H9 (cell line): ENCODE measurements around the gene FGF22. TPM values are rescaled to one million over a fixed set of nuclear protein-coding genes. Genes with fewer than 3 reads are reported as not detected.
A peak's percentile ranks its signal among the peaks of the same experiment; 100 is the strongest.

Source experiments
- DNase-seq: peaks from one replicate; pipeline ENCODE4 v3.0.0-alpha.2; 2017
- H2AFZ ChIP-seq: one replicate; pipeline ENCODE4 v1.6.1; 2013; ENCODE audit warnings: mild to moderate bottlenecking, low read length, control low read depth, moderate library complexity
- H2AK5ac ChIP-seq: 2 replicates; pipeline ENCODE4 v1.6.1; 2013; ENCODE audit warnings: low read length, control low read depth, mixed read lengths; ENCODE audit not compliant: insufficient read length
- H2BK120ac ChIP-seq: one replicate; pipeline ENCODE4 v1.6.1; 2013; ENCODE audit warnings: low read depth, mild to moderate bottlenecking, low read length, control low read depth, inconsistent platforms; ENCODE audit not compliant: poor library complexity, severe bottlenecking
- H2BK12ac ChIP-seq: 2 replicates; pipeline ENCODE4 v1.6.1; 2013; ENCODE audit warnings: low read length, control low read depth, mixed read lengths, low read depth; ENCODE audit not compliant: insufficient read length
- H2BK15ac ChIP-seq: 2 replicates; pipeline ENCODE4 v1.6.1; 2013; ENCODE audit warnings: low read depth, low read length, control low read depth
- H2BK20ac ChIP-seq: one replicate; pipeline ENCODE4 v1.6.1; 2013; ENCODE audit warnings: low read depth, mild to moderate bottlenecking, low read length, control low read depth, inconsistent platforms; ENCODE audit not compliant: poor library complexity, severe bottlenecking
- H2BK5ac ChIP-seq: 2 replicates; pipeline ENCODE4 v1.6.1; 2013; ENCODE audit warnings: low read length, control low read depth, mixed read lengths; ENCODE audit not compliant: insufficient read length
- H3K14ac ChIP-seq: 2 replicates; pipeline ENCODE4 v1.6.1; 2013; ENCODE audit warnings: low read length, control low read depth; ENCODE audit not compliant: insufficient read depth
- H3K18ac ChIP-seq: 2 replicates; pipeline ENCODE4 v1.6.1; 2013; ENCODE audit warnings: low read depth, mild to moderate bottlenecking, mixed read lengths, low read length, control low read depth; ENCODE audit not compliant: insufficient read length
- H3K23ac ChIP-seq: 2 replicates; pipeline ENCODE4 v1.6.1; 2013; ENCODE audit warnings: low read length, control low read depth, mixed read lengths, low read depth; ENCODE audit not compliant: insufficient read length
- H3K23me2 ChIP-seq: 2 replicates; pipeline ENCODE4 v1.6.1; 2013; ENCODE audit warnings: low read depth, mild to moderate bottlenecking, mixed read lengths, low read length, control low read depth; ENCODE audit not compliant: insufficient read length, poor library complexity, severe bottlenecking
- H3K27ac ChIP-seq: 2 replicates; pipeline ENCODE4 v1.5.1; 2013; ENCODE audit warnings: low read length, control low read depth, mixed read lengths, low read depth; ENCODE audit not compliant: insufficient read length
- H3K27me3 ChIP-seq: 2 replicates; pipeline ENCODE4 v1.6.1; 2013; ENCODE audit warnings: low read length, control low read depth, inconsistent platforms; ENCODE audit not compliant: insufficient read depth
- H3K4ac ChIP-seq: 2 replicates; pipeline ENCODE4 v1.6.1; 2013; ENCODE audit warnings: low read depth, mild to moderate bottlenecking, control low read depth, inconsistent platforms, low read length, moderate library complexity
- H3K4me1 ChIP-seq: 2 replicates; pipeline ENCODE4 v1.6.1; 2013; ENCODE audit warnings: low read length, control low read depth, inconsistent platforms; ENCODE audit not compliant: insufficient read depth
- H3K4me2 ChIP-seq: 2 replicates; pipeline ENCODE4 v1.6.1; 2013; ENCODE audit warnings: low read length, control low read depth, mixed read lengths; ENCODE audit not compliant: insufficient read length, insufficient read depth
- H3K56ac ChIP-seq: 2 replicates; pipeline ENCODE4 v1.6.1; 2013; ENCODE audit warnings: low read depth, mild to moderate bottlenecking, mixed read lengths, low read length, control low read depth; ENCODE audit not compliant: insufficient read length
- H3K79me1 ChIP-seq: 2 replicates; pipeline ENCODE4 v1.6.1; 2013; ENCODE audit warnings: low read depth, mild to moderate bottlenecking, moderate library complexity, low read length, control low read depth, inconsistent platforms; ENCODE audit not compliant: insufficient read depth, poor library complexity, severe bottlenecking
- H3K79me2 ChIP-seq: 2 replicates; pipeline ENCODE4 v1.6.1; 2013; ENCODE audit warnings: low read length, control low read depth, inconsistent platforms; ENCODE audit not compliant: insufficient read depth
- H3K9ac ChIP-seq: 2 replicates; pipeline ENCODE4 v1.6.1; 2013; ENCODE audit warnings: low read length, control low read depth, mixed read lengths; ENCODE audit not compliant: insufficient read length; ENCODE audit errors: extremely low read depth
- H3K9me3 ChIP-seq: one replicate; pipeline ENCODE4 v1.6.1; 2013; ENCODE audit warnings: low read depth, low read length, inconsistent platforms; ENCODE audit not compliant: control insufficient read depth
- H3T11ph ChIP-seq: one replicate; pipeline ENCODE4 v1.6.1; 2013; ENCODE audit warnings: mild to moderate bottlenecking, low read length, control low read depth, inconsistent platforms
- H4K20me1 ChIP-seq: one replicate; pipeline ENCODE4 v1.6.1; 2013; ENCODE audit not compliant: control insufficient read depth, insufficient read length, insufficient read depth
- H4K5ac ChIP-seq: 2 replicates; pipeline ENCODE4 v1.6.1; 2013; ENCODE audit warnings: low read depth, mild to moderate bottlenecking, mixed read lengths, low read length, control low read depth; ENCODE audit not compliant: insufficient read length
- H4K8ac ChIP-seq: replicated peaks from 2 replicates; pipeline ENCODE4 v1.6.1; 2013; ENCODE audit warnings: low read length, control low read depth, mixed read lengths, low read depth; ENCODE audit not compliant: insufficient read length
- H4K91ac ChIP-seq: 2 replicates; pipeline ENCODE4 v1.6.1; 2013; ENCODE audit warnings: low read depth, mild to moderate bottlenecking, moderate library complexity, mixed read lengths, low read length, control low read depth; ENCODE audit not compliant: insufficient read length
- H3K27ac Mint-ChIP-seq, 3 experiments: 2 replicates in 2 of 3; 3 replicates in 1 of 3; pipeline ENCODE4 v1.8.0; 2020 to 2021; ENCODE audit warnings: mixed read lengths in 3 of 3, mild to moderate bottlenecking in 1 of 3, moderate library complexity in 1 of 3
- H3K27me3 Mint-ChIP-seq: 2 replicates; pipeline ENCODE4 v1.8.0; 2021; ENCODE audit warnings: low read depth, mild to moderate bottlenecking, moderate library complexity, mixed read lengths
- H3K36me3 Mint-ChIP-seq, 3 experiments: 2 replicates in 2 of 3; 3 replicates in 1 of 3; pipeline ENCODE4 v1.8.0; 2020 to 2021; ENCODE audit warnings: low read depth in 3 of 3, mixed read lengths in 3 of 3; ENCODE audit not compliant: insufficient read depth in 1 of 3
- H3K4me1 Mint-ChIP-seq, 2 experiments: 2 replicates each; pipeline ENCODE4 v1.8.0; 2020; ENCODE audit warnings: mixed read lengths in 2 of 2
- H3K4me3 Mint-ChIP-seq, 2 experiments: 2 replicates in 1 of 2; 3 replicates in 1 of 2; pipeline ENCODE4 v1.8.0; 2020 to 2021; ENCODE audit warnings: mild to moderate bottlenecking in 2 of 2, mixed read lengths in 2 of 2, moderate library complexity in 1 of 2
- H3K9me3 Mint-ChIP-seq, 2 experiments: 2 replicates in 1 of 2; 3 replicates in 1 of 2; pipeline ENCODE4 v1.8.0; 2020; ENCODE audit warnings: mild to moderate bottlenecking in 2 of 2, mixed read lengths in 2 of 2, moderate library complexity in 1 of 2
- CTCF ChIP-seq: fragments of 200-600 bp; sonication (generic); conservative IDR thresholded peaks from 3 replicates; pipeline ENCODE4 v1.8.0; 2021; ENCODE audit warnings: antibody characterized with exemption, mild to moderate bottlenecking
- WGBS: extraction: QIAGEN DNeasy Blood & Tissue Kit; methylation state at CpG from one replicate; pipeline ENCODE4 v1.1.7; 2013; ENCODE audit warnings: missing lambda C conversion rate, low lambda C conversion rate, mixed read lengths; ENCODE audit not compliant: insufficient read length; ENCODE audit errors: extremely low coverage; 5-methylcytosine and 5-hydroxymethylcytosine counted together
- total RNA-seq: library from RNA; stranded (reverse); gene quantifications from 2 replicates; pipeline ENCODE4 v1.2.1, GENCODE V29; 2021

Gene FGF22
- total RNA-seq, 1 experiment from 2014 or later, result 0.72 TPM

GRCh38 chr19:679418-680286 lies 40.0 kb downstream of the FGF22 start:
- Histone ChIP-seq H2BK12ac (no peak overlapping the region), H3K4me1 (no peaks in the 10 kb centered on the region), H3K14ac (peak overlapping the region; percentile 56; the same call in 1 of the 2 replicates), H2BK20ac (no peak overlapping the region), H4K91ac (no peak overlapping the region), H3K56ac (no peak overlapping the region), H3K79me2 (no peaks in the 10 kb centered on the region), H3K23ac (no peak overlapping the region), H4K20me1 (no peaks in the 10 kb centered on the region), H2BK15ac (no peak overlapping the region), H3K9ac (no peak overlapping the region), H2AFZ (no peak overlapping the region), H3K18ac (no peak overlapping the region), H2BK120ac (no peak overlapping the region), H3K4me2 (peak overlapping the region; percentile 49), H3K27ac (no peak overlapping the region), H3K9me3 (no peaks in the 10 kb centered on the region), H3K79me1 (no peaks in the 10 kb centered on the region), H3K4ac (no peak overlapping the region), H3T11ph (no peak overlapping the region), H2BK5ac (no peak overlapping the region), H4K8ac (no peak overlapping the region), H4K5ac (no peak overlapping the region), H3K23me2 (peaks cover 8% of the 10 kb centered on the region), H2AK5ac (no peak overlapping the region), H3K27me3 (no peaks in the 10 kb centered on the region; the same call in 1 of the 2 replicates)
- TF ChIP-seq CTCF, result no peak
- DNase-seq, result peak; percentile 64
- WGBS, result no CpG with 5 or more reads among the region's 69 CpGs
- Mint-ChIP-seq H3K4me3 (peak overlapping the region; percentile 86 to 92), H3K27ac (no peak overlapping the region), H3K27me3 (peaks cover 32% of the 10 kb centered on the region), H3K36me3 (no peaks in the 10 kb centered on the region), H3K9me3 (no peaks in the 10 kb centered on the region), H3K4me1 (peaks cover 0 to 10% of the 10 kb centered on the region in 2 experiments; a peak in 2 of 4 replicates)
